Measurements from ENCODE around the gene GSTM4. TPM values are rescaled to one million over a fixed set of nuclear protein-coding genes. Genes with fewer than 3 reads are reported as not detected.

The GSTM4 gene
- total RNA-seq, 1 donor from 2014 or later = 5.8 TPM

DNA sequence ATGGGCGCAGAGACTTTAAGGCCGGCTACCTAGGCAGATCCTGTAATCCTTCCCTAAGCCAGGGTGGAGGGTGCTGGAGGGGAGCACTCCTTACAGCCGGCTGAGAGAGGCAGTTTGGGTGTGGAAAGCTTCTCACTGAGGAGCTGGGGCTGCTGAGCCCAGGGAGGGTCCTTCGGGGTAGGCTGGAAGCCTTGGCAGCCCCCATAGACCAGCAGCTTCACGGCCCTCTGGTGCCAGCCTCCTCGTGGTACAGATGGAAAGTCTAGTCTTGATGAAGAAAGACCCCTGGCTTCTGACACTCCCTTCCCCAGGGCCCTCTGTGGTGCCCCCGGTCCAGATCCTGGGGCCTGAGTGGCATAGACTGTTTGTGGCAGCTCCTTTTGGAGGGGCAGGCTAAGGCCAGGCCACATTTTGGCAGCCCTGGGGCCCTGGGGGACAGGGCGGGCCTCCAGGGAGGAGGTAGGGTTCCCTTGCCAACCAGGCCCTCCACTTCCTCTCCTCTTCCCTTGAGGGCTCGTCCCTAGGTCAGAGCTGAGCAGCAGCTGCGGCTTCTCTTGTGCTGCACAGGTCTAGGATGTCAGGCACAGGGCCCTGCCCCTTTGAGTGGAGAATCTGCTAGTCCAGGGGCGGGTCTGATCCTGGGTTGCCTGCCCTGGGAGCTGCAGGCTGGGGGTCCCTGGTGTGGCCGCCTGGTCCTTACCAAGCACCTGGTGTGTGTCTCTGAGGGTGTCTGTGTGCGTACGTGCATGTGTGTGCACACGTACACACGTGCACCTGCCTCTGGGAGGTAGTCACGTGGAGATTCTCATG, 31.5 kb upstream of the GSTM4 start:
- DNase-seq (ENCODE audit: low read depth) = no peak

DNA sequence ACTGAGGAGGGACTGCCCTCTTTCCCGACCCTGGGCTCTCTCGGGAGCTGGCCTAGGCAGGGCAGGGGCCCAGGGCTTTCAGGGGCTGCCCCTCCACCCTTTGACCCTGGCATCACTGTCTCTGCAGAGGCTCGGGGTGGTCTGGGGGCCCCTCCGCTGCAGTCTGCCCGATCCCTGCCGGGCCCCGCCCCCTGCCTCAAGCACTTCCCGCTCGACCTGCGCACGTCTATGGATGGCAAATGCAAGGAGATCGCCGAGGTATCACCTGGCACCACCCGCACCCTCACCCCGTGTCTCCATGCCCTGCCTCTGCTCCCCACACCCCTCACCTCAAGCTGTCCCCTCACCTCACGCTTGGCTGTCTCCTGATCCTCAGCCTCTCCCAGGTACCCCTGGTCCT, 30.7 kb upstream of the GSTM4 start:
- DNase-seq (ENCODE audit: low read depth) = no peak

DNA sequence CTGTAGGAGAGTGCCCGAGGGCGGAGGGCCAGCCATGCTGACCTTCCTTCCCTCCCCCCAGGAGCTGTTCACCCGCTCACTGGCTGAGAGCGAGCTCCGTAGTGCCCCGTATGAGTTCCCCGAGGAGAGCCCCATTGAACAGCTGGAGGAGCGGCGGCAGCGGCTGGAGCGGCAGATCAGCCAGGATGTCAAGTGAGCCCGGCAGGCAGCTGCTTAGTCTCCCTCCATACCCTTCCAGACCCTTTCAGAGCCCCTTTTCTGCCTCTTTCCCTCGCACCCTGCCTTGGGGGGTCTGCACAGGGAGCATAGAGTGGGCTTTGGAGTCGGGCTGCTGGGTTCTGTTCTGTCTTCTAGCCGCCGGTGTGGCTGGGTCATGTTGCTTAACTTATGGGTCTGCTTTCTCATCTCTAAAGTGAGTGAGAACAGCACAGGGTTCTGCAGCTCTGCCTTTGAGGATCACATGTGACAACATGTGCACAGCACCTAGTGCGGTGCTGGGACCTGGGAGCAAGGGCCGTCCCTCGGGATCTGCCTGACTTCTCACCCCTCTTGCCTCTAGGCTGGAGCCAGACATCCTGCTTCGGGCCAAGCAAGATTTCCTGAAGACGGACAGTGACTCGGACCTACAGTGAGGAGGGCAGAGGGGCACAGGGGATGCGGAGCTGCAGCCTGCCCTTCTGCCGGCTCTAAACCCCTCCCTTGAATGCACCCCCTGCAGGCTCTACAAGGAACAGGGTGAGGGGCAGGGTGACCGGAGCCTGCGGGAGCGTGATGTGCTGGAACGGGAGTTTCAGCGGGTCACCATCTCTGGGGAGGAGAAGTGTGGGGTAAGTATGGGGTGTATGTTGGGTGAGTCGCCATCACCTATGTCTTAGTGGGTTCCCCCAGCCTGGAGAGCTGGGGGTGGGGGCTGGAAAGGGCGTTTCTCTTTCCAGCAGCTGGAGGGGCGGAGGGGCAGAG, 30.0 kb upstream of the GSTM4 start:
- DNase-seq (ENCODE audit: low read depth) = no peak

DNA sequence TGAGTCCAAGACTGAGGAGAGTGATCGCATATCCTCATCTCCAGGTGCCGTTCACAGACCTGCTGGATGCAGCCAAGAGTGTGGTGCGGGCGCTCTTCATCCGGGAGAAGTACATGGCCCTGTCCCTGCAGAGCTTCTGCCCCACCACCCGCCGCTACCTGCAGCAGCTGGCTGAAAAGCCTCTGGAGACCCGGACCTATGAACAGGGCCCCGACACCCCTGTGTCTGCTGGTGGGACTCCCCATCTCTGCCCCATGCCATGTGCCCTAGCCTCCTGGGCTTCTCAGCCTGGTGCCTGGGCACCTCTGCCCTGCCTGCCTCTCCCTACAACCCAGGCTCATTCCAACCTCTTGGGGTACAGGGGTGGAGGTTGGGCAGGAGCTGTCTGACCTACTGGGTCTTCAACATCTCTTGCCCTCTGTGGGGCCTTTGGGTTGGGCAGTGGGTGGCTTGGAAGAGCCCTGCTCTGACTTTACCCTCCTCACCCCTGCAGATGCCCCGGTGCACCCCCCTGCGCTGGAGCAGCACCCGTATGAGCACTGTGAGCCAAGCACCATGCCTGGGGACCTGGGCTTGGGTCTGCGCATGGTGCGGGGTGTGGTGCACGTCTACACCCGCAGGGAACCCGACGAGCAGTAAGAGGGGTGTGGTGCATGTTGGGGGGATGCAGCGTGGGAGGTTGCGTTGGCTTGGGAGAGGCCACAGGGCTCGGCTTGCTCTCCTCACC, 29.1 kb upstream of the GSTM4 start:
- no peak for DNase-seq (ENCODE audit: low read depth)

DNA sequence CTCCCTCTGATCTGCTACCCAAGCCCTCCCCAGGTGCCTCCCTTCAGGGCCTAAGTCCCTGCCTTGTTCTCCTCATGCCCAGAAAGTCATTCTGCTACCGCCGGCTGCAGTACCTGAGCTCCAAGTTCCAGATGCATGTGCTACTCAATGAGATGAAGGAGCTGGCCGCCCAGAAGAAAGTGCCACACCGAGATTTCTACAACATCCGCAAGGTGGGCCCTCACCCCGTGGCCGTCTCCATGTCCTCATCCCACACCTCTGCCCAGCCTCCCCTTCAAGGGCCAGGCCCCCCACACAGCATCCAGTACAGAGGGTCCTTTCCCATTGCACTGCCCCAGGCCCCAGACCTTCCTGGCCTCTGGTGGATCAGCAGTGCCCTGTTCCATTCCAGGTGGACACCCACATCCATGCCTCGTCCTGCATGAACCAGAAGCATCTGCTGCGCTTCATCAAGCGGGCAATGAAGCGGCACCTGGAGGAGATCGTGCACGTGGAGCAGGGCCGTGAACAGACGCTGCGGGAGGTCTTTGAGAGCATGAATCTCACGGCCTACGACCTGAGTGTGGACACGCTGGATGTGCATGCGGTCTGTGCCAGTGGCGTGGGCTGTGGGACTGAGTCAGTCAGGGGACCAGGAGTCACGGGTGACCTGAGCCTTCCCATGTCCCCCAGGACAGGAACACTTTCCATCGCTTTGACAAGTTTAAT, 28.1 kb upstream of the GSTM4 start:
- no peak for DNase-seq (ENCODE audit: low read depth)

DNA sequence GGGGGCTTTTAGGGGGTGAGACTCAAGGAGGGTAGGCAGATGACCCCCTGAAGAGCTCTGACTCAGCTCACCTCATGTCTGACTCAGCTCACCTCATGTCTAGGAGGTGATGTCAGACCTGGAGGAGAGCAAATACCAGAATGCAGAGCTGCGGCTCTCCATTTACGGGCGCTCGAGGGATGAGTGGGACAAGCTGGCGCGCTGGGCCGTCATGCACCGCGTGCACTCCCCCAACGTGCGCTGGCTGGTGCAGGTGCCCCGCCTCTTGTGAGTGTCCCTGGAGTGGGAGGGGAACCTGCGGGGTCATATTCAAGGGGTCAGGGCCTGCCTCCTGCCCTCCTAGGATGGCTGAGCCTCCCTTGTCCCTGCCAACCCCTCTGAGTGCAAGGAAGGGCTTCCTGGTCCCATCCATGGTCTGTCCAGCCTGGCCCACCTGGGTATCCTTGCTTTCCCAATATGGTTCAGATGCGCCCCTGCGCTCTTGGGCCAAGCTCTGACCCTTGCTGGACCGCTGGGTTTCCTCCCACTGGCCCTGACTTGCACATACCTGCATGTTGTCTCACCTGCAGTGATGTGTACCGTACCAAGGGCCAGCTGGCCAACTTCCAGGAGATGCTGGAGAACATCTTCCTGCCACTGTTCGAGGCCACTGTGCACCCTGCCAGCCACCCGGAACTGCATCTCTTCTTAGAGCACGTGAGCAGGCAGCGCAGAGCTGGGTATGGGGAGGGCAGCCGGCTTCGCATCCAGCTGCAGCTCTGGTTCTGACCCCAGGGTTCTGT, 27.2 kb upstream of the GSTM4 start:
- DNase-seq (ENCODE audit: low read depth) = no peak

DNA sequence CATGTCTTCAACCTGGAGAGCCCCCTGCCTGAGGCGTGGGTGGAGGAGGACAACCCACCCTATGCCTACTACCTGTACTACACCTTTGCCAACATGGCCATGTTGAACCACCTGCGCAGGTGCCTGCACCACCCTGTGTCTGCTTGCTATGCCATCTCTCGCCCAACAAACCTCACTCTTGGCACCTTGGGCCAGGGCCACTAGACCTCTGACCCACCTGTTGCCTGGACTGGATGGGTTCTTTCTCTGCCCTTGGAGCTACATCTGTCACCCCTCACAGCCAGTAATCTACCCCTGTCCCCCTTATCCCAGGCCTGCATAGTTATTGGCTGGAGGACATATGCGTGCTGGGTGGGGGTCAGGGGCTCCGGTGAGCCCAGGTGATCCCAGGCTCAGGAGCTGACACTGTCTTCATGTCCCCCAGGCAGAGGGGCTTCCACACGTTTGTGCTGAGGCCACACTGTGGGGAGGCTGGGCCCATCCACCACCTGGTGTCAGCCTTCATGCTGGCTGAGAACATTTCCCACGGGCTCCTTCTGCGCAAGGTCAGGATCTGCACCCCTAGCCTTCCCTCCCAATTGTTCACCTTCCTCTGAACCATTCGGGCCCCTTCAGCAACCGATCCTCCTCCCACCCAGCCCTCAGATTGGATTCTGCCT, 26.4 kb upstream of the GSTM4 start:
- no peak for DNase-seq (ENCODE audit: low read depth)

DNA sequence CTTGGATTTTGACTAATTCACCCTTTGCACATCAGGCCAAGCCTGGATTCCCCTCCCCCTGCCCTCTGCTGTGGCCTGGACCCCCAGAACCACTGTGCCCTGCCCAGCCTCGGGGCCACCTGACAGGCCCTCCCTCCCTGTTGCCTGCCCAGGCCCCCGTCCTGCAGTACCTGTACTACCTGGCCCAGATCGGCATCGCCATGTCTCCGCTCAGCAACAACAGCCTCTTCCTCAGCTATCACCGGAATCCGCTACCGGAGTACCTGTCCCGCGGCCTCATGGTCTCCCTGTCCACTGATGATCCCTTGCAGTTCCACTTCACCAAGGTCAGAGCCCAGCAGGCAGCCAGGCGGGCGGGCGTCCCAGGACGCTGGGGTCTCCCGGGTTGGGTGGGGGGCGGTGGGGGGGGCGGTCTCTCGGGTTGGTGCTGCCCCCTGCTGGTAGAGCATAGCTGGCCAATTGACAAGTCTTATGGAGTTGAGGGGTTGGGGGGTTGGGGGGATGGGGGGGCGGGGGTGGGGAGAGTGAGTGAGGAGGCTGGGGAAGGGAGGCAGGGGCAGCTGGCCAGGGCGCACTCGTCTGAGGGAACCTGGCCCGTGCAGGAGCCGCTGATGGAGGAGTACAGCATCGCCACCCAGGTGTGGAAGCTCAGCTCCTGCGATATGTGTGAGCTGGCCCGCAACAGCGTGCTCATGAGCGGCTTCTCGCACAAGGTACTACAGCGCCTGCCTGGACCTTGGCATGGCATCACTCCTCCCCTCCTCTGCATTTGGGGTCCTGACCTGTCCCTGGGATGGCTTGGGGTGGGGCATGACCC, 25.6 kb upstream of the GSTM4 start:
- no peak for DNase-seq (ENCODE audit: low read depth)

DNA sequence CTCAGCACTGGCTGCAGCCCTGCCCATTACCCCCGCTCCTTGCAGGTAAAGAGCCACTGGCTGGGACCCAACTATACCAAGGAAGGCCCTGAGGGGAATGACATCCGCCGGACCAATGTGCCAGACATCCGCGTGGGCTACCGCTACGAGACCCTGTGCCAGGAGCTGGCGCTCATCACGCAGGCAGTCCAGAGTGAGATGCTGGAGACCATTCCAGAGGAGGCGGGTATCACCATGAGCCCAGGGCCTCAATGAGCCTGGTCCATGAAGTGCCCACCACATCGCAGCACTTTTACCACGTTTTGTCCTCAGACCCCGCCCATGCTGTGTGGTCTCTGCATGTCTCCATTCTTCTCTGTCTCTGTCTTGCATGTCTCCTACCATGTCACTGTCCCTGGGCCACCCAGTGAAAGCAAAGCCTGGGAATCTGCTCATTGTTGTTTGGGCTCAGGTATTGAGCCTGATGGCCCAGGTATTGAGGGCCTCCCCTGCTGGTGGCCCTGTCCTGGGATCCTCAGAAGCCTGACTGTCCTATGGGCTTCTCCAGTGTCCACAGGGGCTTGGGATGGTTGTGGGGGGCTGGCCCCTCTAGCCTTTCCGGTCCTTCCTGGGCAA, 24.9 kb upstream of the GSTM4 start:
- DNase-seq (ENCODE audit: low read depth) = no peak

DNA sequence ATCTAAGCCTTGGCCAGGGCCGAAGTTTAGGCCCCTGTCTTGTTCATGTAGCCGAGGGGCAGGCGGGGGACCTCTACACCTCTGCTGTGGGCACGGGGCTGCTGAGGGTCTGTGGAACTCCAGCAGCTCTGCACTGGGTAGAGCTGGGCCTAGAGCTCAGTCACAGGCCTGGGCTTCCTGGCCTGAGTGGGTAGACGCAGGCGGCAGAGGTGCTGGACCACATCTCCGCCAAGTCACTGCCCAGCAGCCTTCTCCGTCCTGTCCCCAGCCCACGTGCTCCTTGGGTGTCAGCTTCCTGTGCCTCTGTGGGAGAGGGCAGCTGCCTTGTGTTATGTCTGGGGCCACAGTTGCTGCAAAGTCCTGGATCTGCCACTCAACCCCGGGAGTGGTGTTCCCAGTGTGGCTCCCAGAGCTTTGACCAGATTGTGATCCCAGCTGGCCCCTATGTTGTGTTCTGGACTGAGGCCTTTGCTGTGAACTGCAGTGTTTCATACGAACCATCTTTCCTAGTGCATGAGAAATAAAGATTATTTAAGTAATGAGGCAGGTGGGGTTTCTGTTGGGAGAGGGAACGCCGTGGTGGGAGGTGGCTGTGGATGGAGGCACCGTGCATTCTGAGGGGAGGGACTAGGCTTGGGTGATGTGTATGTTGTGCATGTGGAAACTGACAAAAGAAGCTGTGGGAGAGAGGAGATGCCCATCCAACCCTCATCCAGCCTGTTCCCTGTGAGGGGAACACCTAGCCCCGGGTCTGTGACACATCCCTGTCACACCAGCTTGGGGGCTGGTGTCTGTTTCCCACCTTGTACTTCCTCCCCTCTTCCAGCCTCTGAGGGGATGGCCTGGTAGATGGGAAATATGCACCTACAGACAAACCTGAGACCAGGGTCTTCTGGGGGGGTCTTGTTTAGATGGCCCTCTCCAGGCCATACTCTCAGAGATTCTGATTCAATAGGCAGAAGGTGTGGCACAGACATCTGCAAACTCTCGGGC, 24.1 kb upstream of the GSTM4 start:
- DNase-seq (ENCODE audit: low read depth) = peak; percentile 93

DNA sequence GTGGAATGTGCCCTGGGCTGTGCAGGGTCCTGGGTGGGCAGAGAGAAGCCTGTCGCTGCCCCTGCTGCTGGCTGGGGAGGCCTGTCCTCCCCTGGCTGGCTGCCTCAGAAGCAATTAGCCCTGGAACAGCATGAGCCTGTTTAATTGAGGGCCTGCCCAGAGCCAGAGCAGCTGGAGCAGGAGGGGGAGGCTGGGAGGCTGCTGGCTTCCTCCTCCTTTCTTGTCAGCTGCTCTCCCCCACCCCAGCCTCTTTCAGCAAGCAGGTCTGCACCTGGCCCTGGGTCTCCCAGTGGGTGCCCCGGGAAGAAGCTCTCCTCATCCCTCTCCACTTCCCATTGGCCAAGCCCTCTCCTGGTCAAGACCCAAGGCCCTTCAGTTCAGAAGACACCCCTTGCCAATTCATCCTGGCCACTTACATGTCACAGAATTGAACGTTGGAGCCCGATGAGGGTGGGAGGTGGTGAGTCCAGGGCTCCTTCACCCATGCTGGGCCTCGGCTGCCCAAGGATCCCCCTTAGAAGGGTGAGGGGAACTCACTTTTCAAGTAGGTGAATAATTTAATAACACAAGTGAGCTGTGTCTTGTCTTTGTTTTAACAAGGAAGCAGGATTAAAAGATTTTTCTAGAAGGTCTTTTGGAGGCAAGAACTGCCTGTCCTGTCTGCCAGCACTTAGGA, 23.1 kb upstream of the GSTM4 start:
- DNase-seq (ENCODE audit: low read depth) = peak; percentile 65

DNA sequence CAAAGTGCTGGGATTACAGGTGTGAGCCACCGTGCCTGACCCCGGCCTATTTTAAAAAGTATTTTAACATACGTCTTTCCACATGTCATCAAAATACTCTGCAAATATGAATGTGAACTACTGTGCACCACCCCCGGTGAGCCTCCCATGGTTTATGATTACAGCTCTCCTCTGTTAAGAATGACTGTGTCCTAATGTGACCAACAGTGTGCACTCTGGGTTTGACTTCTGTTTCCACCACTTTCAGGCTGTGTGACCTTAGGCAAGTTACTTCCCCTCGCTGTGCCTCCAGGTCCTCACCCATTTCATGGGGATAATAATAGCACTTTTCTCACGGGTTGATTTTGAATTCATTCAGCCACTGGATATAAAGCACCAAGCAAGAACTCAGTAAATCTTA, 21.6 kb upstream of the GSTM4 start:
- no peak for DNase-seq (ENCODE audit: low read depth)

DNA sequence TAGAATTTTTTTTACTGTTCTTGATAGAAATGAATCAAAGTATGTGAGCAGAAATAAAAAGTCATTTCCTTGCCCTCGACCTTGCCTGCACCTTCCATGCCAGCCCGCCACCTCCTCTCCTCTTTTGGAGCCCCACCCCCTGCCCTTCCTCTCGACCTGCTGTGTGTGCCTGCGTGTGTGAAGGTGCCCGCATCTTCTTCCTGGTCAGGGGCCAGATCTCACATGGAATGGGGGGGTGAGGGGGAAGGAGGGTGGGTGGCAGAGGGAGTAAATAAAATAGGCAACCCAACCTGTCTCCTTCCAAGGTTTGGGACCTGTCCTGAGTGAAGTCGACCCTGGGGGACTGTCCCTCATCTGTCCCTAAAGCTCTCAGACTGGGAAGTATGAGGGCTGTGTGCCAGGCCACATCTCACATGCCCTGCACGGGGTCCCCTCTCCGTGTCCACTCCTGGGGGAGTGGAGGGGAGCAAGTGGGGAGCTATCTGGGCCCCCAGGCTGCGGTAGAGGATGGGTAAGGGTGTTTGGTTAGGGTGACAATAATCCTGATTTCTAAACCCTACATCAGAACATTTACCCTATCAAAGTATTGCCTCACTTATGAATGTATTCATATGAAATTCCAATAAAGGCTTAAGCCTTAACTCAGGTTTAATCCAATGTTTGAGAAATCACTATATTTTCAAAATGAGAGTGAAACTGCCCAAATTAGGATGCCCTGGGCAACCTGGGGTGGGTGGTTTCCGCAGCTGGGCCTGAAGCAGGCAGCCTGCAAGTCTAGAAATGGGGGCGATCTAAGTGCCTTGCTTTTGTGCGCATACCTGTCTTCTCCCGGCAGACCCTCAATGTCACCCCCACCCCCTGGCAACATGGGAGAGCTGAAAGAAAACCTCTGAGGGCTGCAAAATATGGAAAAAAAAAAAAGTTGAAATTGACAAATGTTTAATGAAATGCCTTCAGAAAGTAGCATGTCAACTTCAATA, 20.8 kb upstream of the GSTM4 start:
- DNase-seq (ENCODE audit: low read depth) = no peak

DNA sequence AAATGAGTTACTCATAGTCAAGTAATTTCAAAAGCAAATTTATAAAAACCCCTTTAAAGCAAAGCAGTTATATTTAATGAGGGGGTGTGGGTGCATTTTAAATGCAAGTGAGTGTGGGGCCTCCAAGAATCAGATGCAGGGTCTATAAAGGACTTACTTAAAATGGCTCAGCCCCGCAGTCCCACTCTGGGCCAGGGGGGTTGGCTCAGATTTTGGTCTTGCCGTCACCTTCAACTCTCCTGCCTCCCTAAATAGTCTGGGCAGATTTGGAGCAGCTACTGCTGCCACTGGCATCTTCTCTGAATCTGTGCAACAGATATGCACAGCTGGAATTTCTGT, 20.1 kb upstream of the GSTM4 start:
- no peak for DNase-seq (ENCODE audit: low read depth)

DNA sequence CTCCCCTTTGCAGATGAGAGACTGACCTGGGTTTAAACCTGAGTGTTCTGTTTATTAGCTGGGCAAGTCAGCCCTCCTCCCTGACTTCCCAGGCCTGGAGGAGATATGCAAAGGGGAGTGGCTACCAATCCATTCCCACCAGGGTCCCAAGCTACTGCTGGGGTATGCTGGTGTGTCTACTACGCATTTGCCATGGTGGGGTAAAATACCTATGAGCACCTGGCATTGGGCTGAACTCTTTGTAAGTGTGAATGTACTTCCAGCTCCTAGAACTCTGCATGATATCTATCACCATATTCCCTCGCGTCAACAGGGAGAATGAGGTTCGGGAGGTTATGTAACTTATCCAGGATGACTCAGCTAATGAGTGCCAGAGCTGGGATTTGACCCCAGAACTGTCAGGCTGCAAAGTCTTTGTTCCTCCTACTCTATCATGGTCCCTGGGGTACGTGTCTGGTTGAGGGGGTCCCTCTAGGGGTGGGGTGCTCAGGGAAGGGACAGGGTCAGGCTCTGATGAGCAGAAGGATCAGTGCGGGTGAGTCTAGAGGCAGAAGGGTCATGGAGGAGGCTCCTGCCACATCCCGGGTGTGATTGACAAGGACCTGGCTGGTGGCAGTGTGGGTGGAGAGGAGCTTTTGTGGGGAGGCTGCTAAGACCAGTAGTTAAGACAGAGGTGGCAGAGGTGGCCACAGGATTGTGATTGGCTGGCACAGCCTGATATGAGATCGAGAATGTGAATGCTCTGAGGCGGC, 19.5 kb upstream of the GSTM4 start:
- DNase-seq (ENCODE audit: low read depth) = no peak

Data from myocyte (in vitro differentiated cells).